Measurements from ENCODE around the gene CCDC61.

The CCDC61 gene

GRCh38 chr19:46040125-46040524, 44.9 kb downstream of the CCDC61 start:
- no peak for DNase-seq (ENCODE audit: low spot score)

- DNase-seq (ENCODE audit: low spot score), result no peak
Observed at GRCh38 chr19:46040952-46041500, 45.8 kb downstream of the CCDC61 start, which contains the start of gene IGFL4. Gene IGFL4 (minus strand): TSS chr19:46041002. CDS start chr19:46040962, 40 bp downstream.

GRCh38 chr19:46042252-46042883, 47.1 kb downstream of the CCDC61 start:
- DNase-seq (ENCODE audit: low spot score), result no peak

- DNase-seq (ENCODE audit: low spot score), result no peak
Observed at GRCh38 chr19:46043519-46043918, 48.3 kb downstream of the CCDC61 start.

GRCh38 chr19:46049597-46049996, 54.3 kb downstream of the CCDC61 start:
- no peak for DNase-seq (ENCODE audit: low spot score)

DNA sequence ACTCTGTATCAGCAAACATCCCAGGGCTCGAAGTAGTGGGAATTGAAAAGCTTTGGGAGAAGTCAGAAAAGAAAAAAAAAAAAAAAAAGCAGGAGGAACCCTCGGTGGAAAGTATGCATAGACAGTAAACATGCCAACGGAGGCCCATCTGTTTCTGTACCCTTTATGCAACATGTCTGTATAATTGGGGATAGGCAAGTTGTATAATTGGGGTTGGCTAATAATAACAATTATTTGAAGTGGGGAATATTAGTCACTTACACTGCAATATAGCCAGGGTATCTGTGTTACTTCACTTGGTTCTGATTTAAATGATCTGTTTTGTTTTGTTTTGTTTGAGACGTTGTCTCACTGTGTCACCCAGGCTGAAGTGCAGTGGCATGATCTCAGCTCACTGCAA, 57.6 kb downstream of the CCDC61 start:
- no peak for DNase-seq (ENCODE audit: low spot score)

GRCh38 chr19:46056536-46056935, 61.3 kb downstream of the CCDC61 start:
- DNase-seq (ENCODE audit: low spot score), result no peak

DNA sequence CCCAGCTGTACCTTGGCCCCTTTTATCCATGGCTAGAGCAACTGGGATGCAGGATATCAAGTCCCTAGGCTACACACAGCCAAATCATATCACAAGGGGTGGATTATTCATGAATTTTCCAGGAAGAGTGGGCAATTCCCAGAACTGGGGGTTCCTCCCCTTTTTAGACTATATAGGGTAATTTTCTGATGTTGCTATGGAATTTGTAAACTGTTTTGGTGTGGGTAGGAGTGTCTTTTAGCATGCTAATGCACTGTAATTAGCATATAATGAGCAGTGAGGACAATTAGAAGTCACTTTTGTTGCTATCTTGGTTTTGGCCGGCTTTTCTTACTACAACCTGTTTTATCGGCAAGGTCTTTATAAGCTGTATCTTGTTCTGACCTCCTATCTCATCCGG, 63.5 kb downstream of the CCDC61 start:
- DNase-seq (ENCODE audit: low spot score), result no peak

DNA sequence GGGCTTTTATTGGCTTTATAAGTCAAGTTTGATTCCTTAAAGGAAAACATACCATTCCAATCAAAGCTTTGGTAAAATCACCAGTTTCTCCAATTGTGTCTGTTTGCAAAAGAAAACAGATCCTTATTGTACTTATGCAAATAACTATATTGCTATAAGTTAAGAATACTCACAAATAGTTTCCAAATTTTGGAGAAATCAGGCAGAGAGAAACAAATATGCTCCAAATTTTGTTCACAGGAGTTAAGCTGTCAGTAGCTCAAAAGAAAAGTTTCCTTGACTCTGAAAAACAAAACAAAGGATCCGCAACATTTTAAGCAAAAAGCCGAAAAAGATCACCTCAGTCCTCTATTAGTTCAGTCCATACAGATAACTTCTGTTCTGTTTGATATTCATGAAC, 64.7 kb downstream of the CCDC61 start:
- no peak for DNase-seq (ENCODE audit: low spot score)

GRCh38 chr19:46063201-46063600, 67.9 kb downstream of the CCDC61 start:
- DNase-seq (ENCODE audit: low spot score), result no peak

DNA sequence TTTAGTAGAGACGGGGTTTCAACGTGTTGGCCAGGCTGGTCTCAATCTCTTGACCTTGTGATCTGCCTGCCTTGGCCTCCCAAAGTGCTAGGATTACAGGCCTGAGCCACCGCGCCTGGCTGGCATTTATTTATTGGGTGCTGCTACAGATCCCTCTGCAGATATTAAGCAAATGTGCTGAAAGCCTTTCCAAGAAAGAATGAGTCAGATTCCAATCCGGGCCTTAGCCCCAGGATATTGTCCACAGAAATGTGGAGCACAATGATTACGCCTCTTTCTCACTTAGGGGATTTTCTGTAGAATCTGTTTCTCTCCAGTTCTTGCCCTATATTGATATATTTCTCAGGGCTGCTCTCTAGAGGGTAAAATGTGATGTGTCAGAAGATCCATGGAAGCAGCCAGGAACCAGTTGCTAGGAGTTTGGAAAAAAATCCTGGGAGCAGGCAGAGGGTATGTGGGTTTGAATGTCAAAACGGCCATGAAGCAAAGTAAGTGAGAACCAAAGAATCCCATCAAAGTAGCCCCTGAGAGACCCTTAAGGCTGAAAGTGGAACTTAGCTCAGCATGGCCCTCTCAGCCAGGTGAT, 70.3 kb downstream of the CCDC61 start:
- no peak for DNase-seq (ENCODE audit: low spot score)

DNA sequence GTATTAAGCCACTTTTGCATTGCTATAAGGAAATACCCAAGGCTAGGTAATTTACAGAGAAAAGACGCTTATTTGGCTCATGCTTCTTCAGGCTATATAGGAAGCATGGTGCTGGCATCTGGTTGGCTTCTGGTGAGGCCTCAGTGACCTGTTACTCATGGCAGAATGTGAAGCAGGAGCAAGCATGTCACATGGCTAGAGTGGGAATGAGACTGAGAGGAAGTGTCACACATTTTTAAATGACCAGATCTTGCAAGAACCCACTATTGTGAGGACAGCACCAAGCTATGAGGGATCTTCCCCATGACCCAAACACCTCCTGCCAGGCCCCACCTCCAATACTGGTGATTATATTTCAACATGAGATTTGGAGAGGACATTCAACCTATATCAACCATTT, 71.2 kb downstream of the CCDC61 start:
- no peak for DNase-seq (ENCODE audit: low spot score)

DNA sequence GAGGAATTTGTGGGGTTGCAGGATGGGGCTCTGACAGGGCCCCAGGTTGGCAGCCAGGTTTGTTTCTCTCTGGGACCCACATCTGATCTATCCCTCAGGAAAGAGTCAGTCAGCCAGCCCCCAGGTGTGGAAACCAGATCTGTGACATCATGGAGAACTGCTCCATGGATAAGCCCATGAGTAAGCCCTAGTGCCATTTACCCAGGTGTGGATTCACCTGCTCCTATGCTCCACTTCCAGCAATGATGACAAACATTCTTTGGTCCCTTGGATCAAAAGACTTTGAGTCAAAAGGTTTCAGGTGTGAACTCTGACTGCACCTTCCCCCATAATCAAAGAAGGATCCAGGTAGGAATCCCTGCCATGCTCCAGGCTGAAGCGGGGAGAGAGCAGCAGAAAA, 72.4 kb downstream of the CCDC61 start:
- no peak for DNase-seq (ENCODE audit: low spot score)

Data from kidney capillary endothelial cell (primary cell).